GM18873 (cell line): Measurements from ENCODE around the gene PRR15L.
"Not testable (repeated sequence)": the region's sequence is repeated elsewhere in the genome, so short reads cannot be mapped to it uniquely, and the experiment has no call there.

Source experiments
- ATAC-seq: cut with Tn5 transposase; IDR thresholded peaks from one replicate; pipeline ENCODE4 v1.9.1; 2021; ENCODE audit warnings: mild to moderate bottlenecking, moderate library complexity, moderate number of reproducible peaks; ENCODE audit not compliant: unreplicated experiment, low FRiP score

The PRR15L gene

DNA sequence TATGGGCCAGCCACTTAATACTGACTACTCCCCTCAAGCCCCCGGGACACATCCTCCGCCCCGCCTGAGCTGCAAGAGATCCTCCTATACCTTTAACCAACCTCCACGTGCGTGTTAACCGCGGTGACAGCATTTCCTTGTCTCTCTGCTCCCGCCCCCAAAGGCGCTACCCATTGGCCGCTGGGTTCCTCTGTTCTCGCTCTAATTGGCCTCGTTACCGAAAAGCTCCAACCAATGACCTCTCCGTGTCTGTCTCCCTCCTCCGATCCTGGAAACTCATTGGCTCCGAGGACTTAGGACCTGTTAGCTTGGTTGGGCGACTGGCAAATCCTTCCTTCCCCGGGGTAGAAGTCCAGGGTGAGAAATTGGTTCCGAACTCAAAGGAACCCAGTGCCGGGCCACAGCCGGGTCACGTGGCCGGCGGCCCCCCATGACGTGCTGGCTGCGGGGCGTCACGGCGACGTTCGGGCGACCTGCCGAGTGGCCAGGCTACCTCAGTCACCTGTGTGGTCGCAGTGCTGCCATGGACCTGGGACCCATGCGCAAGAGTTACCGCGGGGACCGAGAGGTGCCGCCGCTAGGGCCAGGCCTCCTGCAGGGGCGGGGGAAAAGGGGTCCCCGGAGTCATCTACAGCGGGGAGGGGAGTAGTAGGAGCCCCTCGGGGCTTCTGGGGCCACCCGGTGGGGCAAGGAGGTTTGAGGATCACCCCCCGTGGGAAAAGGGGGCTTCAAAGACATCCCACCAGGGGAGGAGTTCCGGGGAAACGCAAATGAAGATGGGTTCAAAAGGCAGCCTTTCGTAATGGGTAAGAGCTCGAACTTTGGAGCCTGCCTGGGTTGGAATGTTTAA is 16.2 kb downstream of the PRR15L start, which contains the start of gene PNPO:
TSS of gene PNPO (plus strand) at position 326 of the 850 bp plus-strand sequence. CDS start at position 431, 105 bp downstream.
- ATAC-seq, result peak; percentile 77

DNA sequence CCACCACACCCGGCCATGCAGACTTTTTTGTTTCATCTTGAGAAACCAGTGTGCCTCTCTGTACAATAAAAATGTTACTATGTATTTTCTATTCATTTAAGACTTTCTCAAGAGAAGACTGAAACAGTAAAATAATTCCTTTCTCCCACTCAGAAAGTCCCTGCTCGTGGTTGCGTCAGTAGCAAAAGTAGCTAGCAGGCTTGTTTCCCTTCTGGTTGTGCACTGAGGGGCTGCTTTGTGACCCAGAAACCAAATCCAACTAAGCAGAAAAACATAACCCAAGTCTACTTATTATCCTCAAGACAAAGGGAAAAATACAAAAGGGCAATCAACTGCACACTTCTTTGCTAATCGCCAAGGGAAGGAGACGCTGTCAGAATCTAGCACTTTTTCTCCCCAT is 19.7 kb downstream of the PRR15L start:
- no peak for ATAC-seq

DNA sequence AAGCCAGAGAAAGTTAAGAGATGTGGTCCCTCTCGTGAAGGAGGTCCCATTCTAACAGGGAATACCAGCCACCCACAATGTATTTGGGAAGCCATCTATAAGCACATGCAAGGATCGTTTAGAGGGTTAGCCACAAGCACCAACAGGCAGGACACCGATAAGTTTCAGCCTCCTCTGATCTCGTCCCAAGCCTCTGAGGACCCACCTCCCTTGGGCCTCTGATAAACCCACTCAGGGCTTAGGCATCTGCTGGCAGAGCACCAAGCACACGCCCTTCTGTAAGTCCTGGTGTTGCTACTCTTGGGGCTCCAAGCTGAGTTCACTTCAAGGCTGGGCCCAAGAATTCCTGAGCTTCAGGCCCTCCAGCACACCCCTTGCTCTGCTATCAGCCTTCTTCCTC is 21.7 kb downstream of the PRR15L start:
- no peak for ATAC-seq

DNA sequence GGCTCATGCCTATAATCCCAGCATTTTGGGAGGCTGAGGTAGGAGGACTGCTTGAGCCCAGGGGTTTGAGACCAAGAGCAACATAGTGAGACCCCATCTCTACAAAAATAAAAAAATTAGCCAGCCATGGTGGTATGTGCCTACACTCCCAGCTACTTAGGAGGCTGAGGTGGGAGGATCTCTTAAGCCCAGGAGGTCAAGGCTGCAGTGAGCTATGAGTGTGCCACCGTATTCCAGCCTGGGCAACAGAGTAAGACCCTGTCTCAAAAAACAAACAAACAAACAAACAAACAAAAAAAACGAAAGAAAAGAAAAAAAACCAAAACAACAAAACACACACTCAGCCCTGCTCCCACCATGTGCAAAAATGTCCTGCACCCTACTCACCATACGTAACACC is 22.2 kb downstream of the PRR15L start:
- ATAC-seq, result not testable (repeated sequence)

DNA sequence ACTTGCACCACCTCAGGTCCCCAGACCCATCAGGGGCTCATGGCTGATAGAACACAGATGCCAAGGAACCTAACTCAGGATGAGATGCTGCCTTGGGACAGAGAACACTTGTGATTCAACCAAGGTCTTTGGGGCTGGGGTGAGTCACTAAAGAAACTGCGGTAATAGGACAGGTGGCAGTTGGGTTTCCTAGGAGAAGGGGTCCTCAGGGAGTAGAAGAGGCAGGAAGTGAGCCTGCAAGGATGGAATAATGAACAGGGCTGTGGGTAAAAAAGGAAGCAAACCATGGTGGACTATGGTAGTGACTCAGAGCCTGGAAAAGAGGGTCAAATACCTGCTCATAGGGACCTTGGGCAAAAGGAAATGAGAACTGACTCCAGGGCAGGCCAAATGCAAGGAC is 22.8 kb downstream of the PRR15L start:
- ATAC-seq, result no peak

DNA sequence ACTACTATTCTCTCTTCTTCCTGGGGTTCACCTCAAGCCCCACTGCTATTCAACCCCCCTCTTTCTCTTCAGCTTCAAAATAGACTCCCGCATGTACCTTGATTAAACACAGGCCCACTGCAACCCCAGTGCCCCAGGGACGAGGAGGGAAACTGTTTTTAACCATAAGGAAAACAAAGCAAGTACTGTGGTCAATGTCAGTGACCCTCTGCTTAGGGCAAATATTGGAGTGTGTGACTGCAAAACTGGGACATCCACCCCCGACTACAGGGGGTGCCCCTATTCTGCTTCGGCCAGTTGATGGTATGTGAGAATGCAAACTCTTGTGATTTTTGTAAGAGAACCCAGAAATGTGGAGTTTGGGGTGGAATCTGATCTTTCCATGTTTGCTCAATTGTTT is 25.8 kb downstream of the PRR15L start:
- no peak for ATAC-seq

DNA sequence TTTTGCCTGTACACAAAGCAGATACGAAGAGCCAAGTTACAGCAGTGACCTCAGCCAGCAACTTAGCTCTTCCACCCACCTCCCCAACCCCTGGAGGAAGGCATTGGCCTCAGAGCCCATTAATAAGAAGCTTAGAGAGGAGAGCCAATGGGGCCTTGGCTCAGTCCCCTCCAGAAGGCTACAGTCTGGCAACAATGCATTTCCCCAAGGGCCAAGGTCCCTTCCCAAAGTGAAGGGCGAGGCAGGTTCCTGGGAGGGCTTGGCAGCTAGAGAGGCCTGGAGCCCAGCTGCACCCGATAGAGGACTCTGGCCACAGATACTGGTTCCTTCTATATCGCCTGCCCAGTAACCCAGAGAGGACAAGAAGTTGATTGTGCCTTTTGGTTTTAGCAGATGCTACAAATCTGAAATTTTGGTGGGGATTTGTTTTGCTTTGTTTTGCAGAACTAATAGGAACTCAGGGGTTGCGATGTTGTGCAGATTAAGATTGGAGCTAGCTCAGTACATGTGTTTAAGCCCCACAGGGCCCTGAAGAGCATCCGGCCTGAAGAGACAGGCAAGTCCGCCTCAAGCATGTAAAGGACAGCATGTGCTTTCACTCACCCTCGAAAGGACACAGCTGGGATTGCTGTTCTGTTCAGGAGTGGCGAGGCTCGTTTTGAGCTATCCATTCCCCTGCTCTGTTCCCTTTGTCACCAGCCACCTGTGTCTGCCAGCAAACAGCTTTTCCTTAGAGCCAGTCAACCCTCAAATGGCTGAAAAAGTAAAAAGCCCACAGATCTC is 28.3 kb downstream of the PRR15L start:
- ATAC-seq, result no peak

DNA sequence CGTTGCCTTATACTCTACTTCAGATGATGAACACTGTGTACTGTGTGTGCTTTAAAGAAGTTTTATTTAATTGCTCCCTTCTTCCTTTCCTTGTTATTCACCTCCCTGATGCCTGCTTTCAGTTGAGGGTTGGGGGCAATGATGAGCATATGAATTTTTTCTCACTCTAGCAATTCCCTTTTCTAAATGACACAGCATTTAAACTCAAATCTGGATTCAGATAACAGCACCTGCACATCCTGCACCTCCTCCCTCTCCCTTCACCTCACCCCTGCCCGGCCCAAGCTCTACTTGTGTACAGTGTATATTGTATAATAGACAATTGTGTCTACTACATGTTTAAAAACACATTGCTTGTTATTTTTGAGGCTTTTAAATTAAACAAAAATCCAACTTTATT is 29.3 kb downstream of the PRR15L start:
- no peak for ATAC-seq

DNA sequence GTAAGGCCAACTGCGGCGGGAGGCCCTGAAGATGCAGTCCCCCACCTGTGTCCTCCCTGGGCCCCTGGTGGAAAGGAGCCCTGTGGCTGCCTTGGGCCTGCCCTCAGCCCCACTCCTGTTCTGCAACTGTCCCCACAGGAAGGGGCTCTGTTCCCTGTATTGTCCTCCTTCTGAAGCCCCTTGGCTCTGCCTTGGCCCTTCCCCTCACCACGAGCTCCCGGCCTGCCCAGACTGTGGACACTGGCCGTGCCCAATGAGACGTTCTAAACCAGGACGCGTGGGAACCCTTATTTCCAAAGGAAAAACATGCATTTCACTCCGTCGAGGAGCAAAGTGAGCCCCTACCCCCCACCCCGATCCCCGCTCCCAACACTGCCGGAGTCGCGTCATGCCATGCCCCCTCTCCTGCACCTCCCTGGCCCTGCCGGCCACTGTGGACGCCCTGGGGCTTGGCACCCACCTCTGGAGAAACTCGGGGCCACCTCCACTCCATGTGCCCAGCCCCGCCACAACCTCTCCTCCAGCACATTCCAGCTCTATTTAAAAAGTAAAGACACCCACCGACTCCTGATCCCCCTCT is 29.8 kb downstream of the PRR15L start:
- no peak for ATAC-seq

DNA sequence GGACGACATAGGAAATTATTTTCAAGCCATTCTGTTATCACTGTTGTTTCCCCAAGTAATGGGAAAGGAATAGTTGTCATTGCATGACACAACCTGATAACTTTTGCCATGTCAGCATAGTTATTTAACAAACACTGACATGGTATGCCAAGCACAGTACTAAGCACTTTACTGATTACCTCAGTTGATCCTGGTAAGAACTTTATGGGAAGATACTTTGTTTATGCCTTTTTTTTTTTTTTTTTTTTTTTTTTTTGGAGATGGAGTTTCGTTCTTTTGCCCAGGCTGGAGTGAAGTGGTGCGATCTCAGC is 32.0 kb downstream of the PRR15L start:
- ATAC-seq, result no peak

DNA sequence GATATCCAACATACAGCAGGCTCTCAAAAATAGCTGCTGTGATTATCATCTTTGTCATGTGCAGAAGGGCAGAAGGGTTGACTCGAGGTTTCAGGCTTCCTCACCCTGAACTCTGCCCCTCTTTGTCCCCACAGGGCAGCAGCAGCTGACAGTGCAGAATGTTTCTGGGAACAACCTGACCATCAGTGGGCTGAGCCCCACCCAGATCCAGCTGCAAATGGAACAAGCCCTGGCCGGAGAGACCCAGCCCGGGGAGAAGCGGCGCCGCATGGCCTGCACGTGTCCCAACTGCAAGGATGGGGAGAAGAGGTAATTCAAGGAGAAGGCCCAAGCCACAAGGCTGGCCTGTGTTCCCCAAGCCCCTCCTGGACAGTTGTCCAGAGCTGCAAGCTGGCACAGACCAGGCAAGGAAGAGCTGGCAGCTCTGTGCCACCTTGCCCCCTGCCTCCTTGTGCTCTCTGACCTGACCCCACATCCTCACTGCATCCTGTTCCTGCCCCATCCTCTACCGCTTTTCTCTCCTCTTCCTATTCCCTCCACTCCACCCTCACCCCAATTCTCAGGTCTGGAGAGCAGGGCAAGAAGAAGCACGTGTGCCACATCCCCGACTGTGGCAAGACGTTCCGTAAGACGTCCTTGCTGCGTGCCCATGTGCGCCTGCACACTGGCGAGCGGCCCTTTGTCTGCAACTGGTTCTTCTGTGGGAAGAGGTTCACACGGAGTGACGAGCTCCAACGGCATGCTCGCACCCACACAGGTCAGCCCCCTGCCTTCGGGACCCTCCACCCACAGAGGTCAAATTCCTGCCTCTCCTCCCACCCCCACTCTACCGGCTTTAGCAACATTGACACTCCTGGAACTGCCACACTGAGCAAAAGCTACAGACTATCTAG is 32.7 kb downstream of the PRR15L start:
- no peak for ATAC-seq

DNA sequence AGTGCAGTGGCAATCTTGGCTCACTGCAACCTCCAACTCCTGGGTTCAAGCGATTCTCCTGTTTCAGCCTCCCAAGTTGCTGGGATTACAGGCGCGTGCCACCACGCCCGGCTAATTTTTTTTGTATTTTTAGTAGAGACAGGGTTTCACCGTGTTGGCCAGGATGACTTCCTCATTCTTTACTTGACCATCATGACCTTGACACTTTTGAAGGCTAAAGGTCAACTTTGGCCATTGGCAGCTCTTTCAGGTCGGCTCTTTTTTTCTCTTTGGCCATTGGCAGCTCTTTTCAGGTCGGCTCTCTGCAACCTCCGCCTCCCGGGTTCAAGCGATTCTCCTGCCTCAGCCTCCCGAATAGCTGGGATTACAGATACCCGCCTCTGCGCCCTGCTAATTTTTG is 37.8 kb downstream of the PRR15L start:
- ATAC-seq, result not testable (repeated sequence)

DNA sequence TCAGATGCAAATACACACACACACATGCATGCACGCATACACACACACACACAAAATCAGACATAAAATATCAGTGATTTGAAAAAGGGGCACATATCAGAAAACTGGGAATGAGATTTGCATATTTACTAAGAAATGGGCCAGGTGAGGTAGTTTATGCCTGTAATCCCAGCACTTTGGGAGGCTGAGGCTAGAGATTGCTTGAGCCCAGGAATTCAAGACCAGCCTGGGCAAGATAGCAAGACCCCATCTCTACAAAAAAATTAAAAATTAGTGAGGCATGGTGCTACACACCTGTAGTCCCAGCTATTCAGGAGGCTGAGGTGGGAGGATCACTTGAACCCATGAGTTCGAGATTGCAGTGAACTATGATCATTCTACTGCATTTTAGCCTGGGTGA is 38.7 kb downstream of the PRR15L start:
- ATAC-seq, result no peak

DNA sequence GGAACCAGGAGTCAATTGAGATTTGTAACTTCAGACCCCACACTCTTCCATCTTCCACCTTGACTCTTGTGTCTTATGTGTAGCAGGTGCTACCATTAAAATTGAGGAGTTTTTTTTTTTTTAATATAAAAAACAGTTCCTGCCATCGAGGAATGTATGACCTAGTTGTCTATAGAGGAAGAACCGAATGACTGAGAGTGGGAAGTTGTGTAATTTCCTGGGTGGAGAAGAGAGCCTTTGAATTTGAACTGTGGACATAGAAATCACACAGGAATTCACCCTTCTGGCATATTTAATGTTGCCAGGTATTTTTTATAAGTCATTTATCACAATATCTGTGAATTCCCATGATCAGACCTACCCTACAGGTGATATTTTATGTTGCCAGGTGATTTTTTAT is 39.7 kb downstream of the PRR15L start:
- ATAC-seq, result no peak

DNA sequence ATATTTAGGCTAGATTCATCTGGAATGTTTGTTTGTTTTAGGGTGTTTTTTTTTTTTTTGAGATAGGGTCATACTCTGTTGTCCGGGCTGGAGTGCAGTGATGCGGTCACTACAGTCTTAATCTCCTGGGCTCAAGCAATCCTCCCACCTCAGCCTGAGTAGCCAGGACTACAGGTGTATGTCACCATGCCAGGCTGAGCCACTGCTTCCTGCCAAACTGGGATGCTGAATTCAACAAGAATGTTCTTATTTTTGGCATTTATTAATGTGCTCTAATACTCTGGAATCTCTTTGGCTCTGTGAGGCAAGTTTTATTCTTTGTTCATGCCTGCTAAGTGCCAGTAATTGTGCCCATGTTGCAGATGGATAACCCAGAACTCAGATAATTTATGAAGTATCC is 40.1 kb downstream of the PRR15L start:
- ATAC-seq, result no peak

DNA sequence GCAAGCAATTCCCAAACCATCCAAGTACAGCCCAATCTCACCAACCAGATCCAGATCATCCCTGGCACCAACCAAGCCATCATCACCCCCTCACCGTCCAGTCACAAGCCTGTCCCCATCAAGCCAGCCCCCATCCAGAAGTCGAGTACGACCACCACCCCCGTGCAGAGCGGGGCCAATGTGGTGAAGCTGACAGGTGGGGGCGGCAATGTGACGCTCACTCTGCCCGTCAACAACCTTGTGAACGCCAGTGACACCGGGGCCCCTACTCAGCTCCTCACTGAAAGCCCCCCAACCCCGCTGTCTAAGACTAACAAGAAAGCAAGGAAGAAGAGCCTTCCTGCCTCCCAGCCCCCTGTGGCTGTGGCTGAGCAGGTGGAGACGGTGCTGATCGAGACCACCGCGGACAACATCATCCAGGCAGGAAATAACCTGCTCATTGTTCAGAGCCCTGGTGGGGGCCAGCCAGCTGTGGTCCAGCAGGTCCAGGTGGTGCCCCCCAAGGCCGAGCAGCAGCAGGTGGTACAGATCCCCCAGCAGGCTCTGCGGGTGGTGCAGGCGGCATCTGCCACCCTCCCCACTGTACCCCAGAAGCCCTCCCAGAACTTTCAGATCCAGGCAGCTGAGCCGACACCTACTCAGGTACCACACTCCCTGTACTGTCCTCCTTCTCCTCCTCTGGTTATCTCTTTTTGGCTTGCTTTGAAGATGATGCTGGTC is 41.0 kb downstream of the PRR15L start:
- no peak for ATAC-seq

DNA sequence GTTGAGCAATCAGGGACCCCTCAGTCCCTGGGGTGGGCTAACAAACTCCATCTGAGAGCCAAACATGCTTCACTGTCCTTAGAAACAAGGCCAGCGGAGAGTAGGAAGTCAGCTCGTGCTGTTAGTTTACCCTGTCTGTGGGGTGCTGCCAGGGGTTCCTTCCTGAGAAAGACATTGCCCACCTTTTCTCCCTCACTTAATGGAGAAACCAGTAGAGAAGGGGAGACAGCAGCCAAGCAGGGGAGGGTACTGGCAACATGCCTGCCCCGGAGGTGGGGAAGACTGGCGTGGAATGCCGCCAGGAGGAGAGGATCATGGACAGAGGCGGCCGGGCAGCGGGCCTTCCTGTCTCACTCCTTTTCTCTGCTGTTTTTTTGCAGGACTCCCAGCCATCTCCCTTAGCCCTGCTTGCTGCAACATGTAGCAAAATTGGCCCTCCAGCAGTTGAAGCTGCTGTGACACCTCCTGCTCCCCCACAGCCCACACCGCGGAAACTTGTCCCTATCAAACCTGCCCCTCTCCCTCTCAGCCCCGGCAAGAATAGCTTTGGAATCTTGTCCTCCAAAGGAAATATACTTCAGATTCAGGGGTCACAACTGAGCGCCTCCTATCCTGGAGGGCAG is 41.8 kb downstream of the PRR15L start:
- ATAC-seq, result no peak

DNA sequence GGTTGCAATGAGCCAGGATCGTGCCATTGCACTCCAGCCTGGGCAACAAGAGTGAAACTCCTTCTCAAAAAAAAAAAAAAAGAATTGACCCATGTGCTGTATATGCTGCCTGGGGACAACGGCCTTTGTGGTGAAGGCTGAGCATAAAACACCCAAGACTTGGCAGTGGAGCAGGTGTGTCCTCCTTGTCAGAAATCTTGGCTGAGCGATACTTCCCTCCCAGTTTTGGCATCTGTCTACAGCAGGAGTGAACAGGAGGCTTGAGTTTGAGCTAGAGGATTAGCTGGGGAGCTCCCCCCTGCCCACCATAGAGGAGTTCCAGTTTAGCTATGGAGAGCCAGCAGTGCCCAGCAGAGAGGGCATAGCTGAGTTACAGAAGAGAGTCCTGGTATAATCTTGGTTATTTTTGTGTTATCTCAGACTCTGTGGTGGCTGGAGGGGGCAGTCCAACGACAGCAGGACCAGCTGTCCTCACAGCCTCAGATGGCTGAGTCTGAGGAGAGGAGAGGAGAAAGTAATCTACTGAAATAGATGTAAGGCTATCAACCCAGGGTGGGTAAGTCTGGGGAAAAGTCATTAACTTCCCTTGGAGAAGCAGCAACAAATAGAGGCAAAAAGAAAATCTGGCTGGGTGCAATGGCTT is 43.3 kb downstream of the PRR15L start:
- no peak for ATAC-seq

DNA sequence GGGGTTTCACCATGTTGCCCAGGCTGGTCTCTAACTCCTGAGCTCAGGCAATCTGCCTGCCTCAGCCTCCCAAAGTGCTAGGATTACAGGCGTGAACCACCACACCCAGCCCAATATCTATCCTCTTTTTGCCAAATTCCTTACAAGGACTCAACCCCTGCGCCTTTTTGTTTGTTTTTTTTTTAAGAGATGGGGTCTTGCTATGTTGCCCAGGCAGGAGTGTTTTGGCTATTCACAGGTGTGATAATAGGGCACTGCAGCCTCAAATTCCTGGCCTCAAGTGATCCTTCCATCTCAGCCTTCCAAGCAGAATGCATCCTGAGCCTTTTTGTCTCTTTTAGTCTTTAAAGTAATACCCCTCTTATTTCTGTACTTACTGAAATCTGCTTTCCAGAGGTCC is 44.6 kb downstream of the PRR15L start:
- ATAC-seq, result no peak
